Glutamatergic neuron (in vitro differentiated cells): ENCODE results near the gene GALNT2. TPM values are rescaled to one million over a fixed set of nuclear protein-coding genes. Genes with fewer than 3 reads are reported as not detected.

ENCODE experiments used
- DNase-seq: peaks from one replicate; pipeline ENCODE4 v3.0.0; 2022
- H3K27ac Mint-ChIP-seq: one replicate; pipeline ENCODE4 v1.8.0; 2020; ENCODE audit warnings: mild to moderate bottlenecking, mixed read lengths, inconsistent platforms; ENCODE audit not compliant: unreplicated experiment
- H3K27me3 Mint-ChIP-seq: one replicate; pipeline ENCODE4 v1.8.0; 2020; ENCODE audit warnings: mild to moderate bottlenecking, moderate library complexity, mixed read lengths, inconsistent platforms; ENCODE audit not compliant: unreplicated experiment
- H3K36me3 Mint-ChIP-seq: one replicate; pipeline ENCODE4 v1.8.0; 2020; ENCODE audit warnings: mild to moderate bottlenecking, mixed read lengths, inconsistent platforms; ENCODE audit not compliant: unreplicated experiment
- H3K4me1 Mint-ChIP-seq: one replicate; pipeline ENCODE4 v1.8.0; 2020; ENCODE audit warnings: mild to moderate bottlenecking, low read depth, mixed read lengths, inconsistent platforms; ENCODE audit not compliant: unreplicated experiment
- H3K4me3 Mint-ChIP-seq: one replicate; pipeline ENCODE4 v1.8.0; 2020; ENCODE audit warnings: mild to moderate bottlenecking, mixed read lengths, inconsistent platforms; ENCODE audit not compliant: unreplicated experiment
- H3K9me3 Mint-ChIP-seq: one replicate; pipeline ENCODE4 v1.8.0; 2020; ENCODE audit warnings: mild to moderate bottlenecking, moderate library complexity, mixed read lengths, inconsistent platforms; ENCODE audit not compliant: unreplicated experiment
- total RNA-seq: library from RNA; stranded (reverse); fragmentation: NEBNext Ultra II Directional; extraction: Animal tissue kit (Norgen Biotek cat#: 25700); gene quantifications from one replicate; pipeline ENCODE4 v1.2.1, GENCODE V29; 2021; ENCODE audit not compliant: unreplicated experiment
- TF ChIP-seq, protein P1 (sequence below): fragments of 200-600 bp; sonication (generic); IDR thresholded peaks from one replicate; pipeline ENCODE4 v1.5.0; 2021; ENCODE audit not compliant: partially characterized antibody, unreplicated experiment

The GALNT2 gene
- total RNA-seq, 1 donor from 2014 or later: 35.2 TPM

DNA sequence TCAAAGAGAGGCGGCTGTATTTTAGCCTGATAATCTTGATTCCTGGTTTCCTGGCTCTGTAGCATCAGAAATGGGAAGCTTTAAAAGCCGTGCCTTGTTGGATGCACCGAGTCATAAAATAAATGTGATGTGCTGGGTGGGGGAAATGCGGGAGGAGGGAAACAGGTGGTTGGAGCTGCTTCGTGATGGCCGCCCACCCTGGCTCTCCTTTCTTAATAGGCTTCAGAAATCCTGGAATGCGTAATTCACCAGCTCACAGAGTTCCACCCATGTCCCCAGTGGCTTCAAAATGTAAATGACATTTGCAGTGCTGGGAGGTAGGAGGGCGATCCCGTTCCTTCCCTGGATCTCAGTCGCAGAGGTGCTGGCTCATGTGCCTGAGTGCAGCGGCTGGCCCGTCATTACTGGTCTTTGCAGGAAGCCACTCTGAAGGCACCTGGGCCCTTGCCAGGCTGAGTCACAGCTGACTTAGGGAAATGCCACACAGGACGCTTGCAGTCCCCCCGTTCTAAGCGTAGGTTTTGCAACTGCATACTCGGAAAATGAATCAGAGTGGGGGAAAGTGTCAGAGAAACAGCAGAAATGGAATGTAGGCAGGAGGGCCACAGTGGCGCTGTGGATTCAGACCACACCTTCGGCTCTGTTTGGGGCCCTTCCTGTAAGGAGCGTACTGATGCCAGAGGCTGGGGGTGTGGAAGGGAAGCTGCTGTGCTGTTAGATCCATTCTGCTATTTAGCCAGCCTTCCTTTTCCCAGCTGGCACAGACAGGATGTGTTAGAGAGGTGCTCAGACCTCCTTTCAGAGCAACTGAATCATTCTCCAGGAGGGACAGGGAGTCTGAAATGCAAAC lies 37.6 kb downstream of the GALNT2 start:
- Mint-ChIP-seq H3K27ac (peak overlapping the region; percentile 21), H3K36me3 (no peaks in the 10 kb centered on the region), H3K4me1 (peaks cover 37% of the 10 kb centered on the region), H3K9me3 (no peaks in the 10 kb centered on the region), H3K27me3 (peaks cover 6% of the 10 kb centered on the region), H3K4me3 (peak overlapping the region; percentile 41)
- DNase-seq: peak; percentile 36
- TF ChIP-seq, protein P1, sequence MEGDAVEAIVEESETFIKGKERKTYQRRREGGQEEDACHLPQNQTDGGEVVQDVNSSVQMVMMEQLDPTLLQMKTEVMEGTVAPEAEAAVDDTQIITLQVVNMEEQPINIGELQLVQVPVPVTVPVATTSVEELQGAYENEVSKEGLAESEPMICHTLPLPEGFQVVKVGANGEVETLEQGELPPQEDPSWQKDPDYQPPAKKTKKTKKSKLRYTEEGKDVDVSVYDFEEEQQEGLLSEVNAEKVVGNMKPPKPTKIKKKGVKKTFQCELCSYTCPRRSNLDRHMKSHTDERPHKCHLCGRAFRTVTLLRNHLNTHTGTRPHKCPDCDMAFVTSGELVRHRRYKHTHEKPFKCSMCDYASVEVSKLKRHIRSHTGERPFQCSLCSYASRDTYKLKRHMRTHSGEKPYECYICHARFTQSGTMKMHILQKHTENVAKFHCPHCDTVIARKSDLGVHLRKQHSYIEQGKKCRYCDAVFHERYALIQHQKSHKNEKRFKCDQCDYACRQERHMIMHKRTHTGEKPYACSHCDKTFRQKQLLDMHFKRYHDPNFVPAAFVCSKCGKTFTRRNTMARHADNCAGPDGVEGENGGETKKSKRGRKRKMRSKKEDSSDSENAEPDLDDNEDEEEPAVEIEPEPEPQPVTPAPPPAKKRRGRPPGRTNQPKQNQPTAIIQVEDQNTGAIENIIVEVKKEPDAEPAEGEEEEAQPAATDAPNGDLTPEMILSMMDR: no peak

DNA sequence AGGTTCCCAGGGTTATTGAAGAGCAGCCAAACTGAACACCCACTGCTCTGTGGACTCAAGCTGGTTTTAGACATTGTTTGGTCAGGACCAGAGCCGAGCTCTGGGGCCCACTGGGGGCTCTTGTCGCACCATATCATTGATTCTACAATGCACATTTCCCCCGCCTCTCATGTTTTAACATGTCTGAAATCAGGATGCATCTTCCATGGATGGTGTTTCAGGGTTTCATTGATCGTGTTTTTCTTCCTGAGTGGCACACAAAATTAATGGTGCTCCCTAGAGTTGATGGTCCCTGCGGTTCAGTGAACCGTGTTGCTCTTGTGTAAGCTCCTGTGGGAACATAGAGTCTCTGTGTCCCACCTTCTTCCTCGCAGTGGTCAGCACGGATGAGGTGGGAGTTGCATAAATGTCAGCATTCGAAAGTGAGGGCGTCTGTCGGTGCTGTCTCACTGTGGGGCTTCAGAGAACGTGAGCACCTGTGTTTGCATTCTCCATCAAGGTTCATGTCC lies 38.3 kb downstream of the GALNT2 start:
- no peak for DNase-seq

GRCh38 chr1:230105754-230106625 lies 39.0 kb downstream of the GALNT2 start:
- no peaks in the 10 kb centered on the region for H3K36me3 Mint-ChIP-seq
- H3K9me3 Mint-ChIP-seq: no peaks in the 10 kb centered on the region
- peaks cover 42% of the 10 kb centered on the region for H3K4me1 Mint-ChIP-seq
- H3K4me3 Mint-ChIP-seq: no peak overlapping the region
- peaks cover 6% of the 10 kb centered on the region for H3K27me3 Mint-ChIP-seq
- H3K27ac Mint-ChIP-seq: no peak overlapping the region
- DNase-seq: no peak
- TF ChIP-seq, protein P1: no peak

More for the DNA sequence above, 38.3 kb downstream of the GALNT2 start:
- peaks cover 40% of the 10 kb centered on the region for H3K4me1 Mint-ChIP-seq
- TF ChIP-seq, protein P1: no peak
- H3K36me3 Mint-ChIP-seq: no peaks in the 10 kb centered on the region
- no peak overlapping the region for H3K27ac Mint-ChIP-seq
- no peaks in the 10 kb centered on the region for H3K9me3 Mint-ChIP-seq
- peaks cover 6% of the 10 kb centered on the region for H3K27me3 Mint-ChIP-seq
- no peak overlapping the region for H3K4me3 Mint-ChIP-seq

DNA sequence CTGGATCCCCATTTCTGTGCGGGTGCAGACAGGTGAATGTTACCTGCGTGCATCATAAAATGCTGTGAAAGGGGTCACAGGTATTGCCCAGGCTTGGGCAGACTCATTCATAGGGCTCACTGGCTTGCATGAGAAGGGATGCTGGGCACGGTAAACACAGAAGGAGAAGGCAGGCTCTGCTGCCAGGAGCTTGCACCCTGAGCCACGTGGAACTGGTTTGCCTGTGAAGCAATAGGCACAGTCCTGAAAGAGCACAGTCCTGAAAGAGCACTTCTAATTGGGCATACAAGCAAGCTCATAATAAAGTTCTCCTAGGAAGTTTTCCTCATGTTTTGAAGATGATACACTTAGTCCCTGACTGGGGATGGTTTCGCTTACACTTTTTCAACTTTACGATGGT lies 40.9 kb downstream of the GALNT2 start:
- TF ChIP-seq, protein P1: no peak
- H3K4me3 Mint-ChIP-seq: no peak overlapping the region
- peaks cover 30% of the 10 kb centered on the region for H3K4me1 Mint-ChIP-seq
- no peaks in the 10 kb centered on the region for H3K9me3 Mint-ChIP-seq
- H3K27ac Mint-ChIP-seq: no peak overlapping the region
- peaks cover 6% of the 10 kb centered on the region for H3K27me3 Mint-ChIP-seq
- DNase-seq: no peak
- H3K36me3 Mint-ChIP-seq: no peaks in the 10 kb centered on the region
